Panc1 (cell line): ENCODE measurements around the gene TF. TPM values are rescaled to one million over a fixed set of nuclear protein-coding genes. Genes with fewer than 3 reads are reported as not detected.

Experiments used
- ATAC-seq: fragments of 200-7000 bp; cut with Tn5 transposase; 2 replicates; pipeline ENCODE4 v1.9.1; 2020; ENCODE audit warnings: mild to moderate bottlenecking, moderate library complexity
- BruUV-seq: library from RNA; stranded (reverse); fragments of 400-500 nt; replicated peaks from 2 replicates; lab custom pipeline; 2021; lab: Mats Ljungman, UMichigan
- CTCF ChIA-PET: fragments of 300-600 bp; sonication (Branson Sonifier 250); formaldehyde crosslinking; loops from one replicate; lab custom pipeline; 2022; ENCODE audit warnings: antibody characterized with exemption; lab: Charles Lee
- POLR2A ChIA-PET: fragments of 300-600 bp; sonication (Branson Sonifier 250); formaldehyde crosslinking; loops from one replicate; lab custom pipeline; 2022; ENCODE audit warnings: antibody characterized with exemption; lab: Charles Lee
- DNase-seq: peaks from one replicate; pipeline ENCODE4 v3.0.0-alpha.2; 2010; ENCODE audit warnings: low read depth, low spot score
- H3K27ac ChIP-seq: 2 replicates; pipeline ENCODE4 v1.5.1; 2011; ENCODE audit warnings: mild to moderate bottlenecking, low read length, inconsistent platforms
- H3K27me3 ChIP-seq: fragments of 200-500 bp; sonication (Bioruptor generic); 2 replicates; pipeline ENCODE4 v1.6.0; 2014; ENCODE audit warnings: low read length, inconsistent platforms; ENCODE audit not compliant: control insufficient read depth, insufficient read depth
- H3K36me3 ChIP-seq: fragments of 200-500 bp; sonication (Bioruptor generic); 2 replicates; pipeline ENCODE4 v1.5.1; 2014; ENCODE audit warnings: inconsistent platforms, mild to moderate bottlenecking, low read length, moderate library complexity; ENCODE audit not compliant: control insufficient read depth, insufficient read depth
- H3K4me1 ChIP-seq: 2 replicates; pipeline ENCODE4 v1.5.1; 2011; ENCODE audit warnings: inconsistent platforms, mild to moderate bottlenecking, low read length, moderate library complexity; ENCODE audit not compliant: control insufficient read depth, insufficient read depth
- H3K4me3 ChIP-seq, 2 experiments: 2 replicates each; pipeline ENCODE4 v1.5.1; 2011 to 2012; ENCODE audit warnings: low read depth in 2 of 2, low read length in 2 of 2, mild to moderate bottlenecking in 2 of 2, inconsistent platforms in 1 of 2, moderate library complexity in 1 of 2
- H3K9me3 ChIP-seq: fragments of 200-500 bp; sonication (Bioruptor generic); 2 replicates; pipeline ENCODE4 v1.5.1; 2014; ENCODE audit warnings: low read depth, mild to moderate bottlenecking, inconsistent platforms, low read length, moderate library complexity; ENCODE audit not compliant: control insufficient read depth, insufficient read depth
- CTCF ChIP-seq: fragments of 450-650 bp; IDR thresholded peaks from 2 replicates; pipeline ENCODE4 v1.5.1; 2017; ENCODE audit warnings: mild to moderate bottlenecking
- POLR2AphosphoS5 ChIP-seq: IDR thresholded peaks from 2 replicates; pipeline ENCODE4 v1.6.1; 2012; ENCODE audit warnings: mild to moderate bottlenecking, low read depth, low read length, moderate library complexity
- SIN3A ChIP-seq: IDR thresholded peaks from 2 replicates; pipeline ENCODE4 v1.6.1; 2012; ENCODE audit warnings: low read depth, mild to moderate bottlenecking, low read length, moderate library complexity, borderline replicate concordance; ENCODE audit not compliant: insufficient read depth
- TCF7L2 ChIP-seq: IDR thresholded peaks from 2 replicates; pipeline ENCODE4 v1.6.1; 2011; ENCODE audit warnings: mild to moderate bottlenecking, low read depth, low read length, inconsistent platforms
- in situ Hi-C: cut with HindIII; loops from 2 replicates; pipeline ENCODE4 v1.10.0; 2016; ENCODE audit warnings: low sequenced_read_pairs, low pct_unique_long_range_greater_than_20kb
- intact Hi-C: fragments of 100-400 bp; cut with micrococcal nuclease; formaldehyde crosslinking; loops from one replicate; pipeline ENCODE4 v1.10.0; 2022; ENCODE audit not compliant: unreplicated experiment
- total RNA-seq: library from RNA; stranded (reverse); gene quantifications from one replicate; pipeline ENCODE4 v1.2.1, GENCODE V29; 2021; ENCODE audit not compliant: unreplicated experiment
- TF ChIP-seq, protein P1 (sequence below), 2 experiments: IDR thresholded peaks; 2 replicates each; pipeline ENCODE4 v1.6.1; 2011 to 2012; ENCODE audit warnings: low read depth in 2 of 2, control low read depth in 1 of 2, low read length in 1 of 2, mild to moderate bottlenecking in 1 of 2, moderate library complexity in 1 of 2; ENCODE audit not compliant: insufficient read depth in 1 of 2

The TF gene
- total RNA-seq, 1 experiment from 2014 or later, result 9.5 TPM

GRCh38 chr3:133746712-133747066, 496 bp downstream of the TF start:
- ATAC-seq, result no peak
- in situ Hi-C loops (no loop called here), intact Hi-C loops (no loop called here)
- no peak for TF ChIP-seq CTCF
- TF ChIP-seq SIN3A, result no peak
- TF ChIP-seq POLR2AphosphoS5, result no peak
- TF ChIP-seq, protein P1, sequence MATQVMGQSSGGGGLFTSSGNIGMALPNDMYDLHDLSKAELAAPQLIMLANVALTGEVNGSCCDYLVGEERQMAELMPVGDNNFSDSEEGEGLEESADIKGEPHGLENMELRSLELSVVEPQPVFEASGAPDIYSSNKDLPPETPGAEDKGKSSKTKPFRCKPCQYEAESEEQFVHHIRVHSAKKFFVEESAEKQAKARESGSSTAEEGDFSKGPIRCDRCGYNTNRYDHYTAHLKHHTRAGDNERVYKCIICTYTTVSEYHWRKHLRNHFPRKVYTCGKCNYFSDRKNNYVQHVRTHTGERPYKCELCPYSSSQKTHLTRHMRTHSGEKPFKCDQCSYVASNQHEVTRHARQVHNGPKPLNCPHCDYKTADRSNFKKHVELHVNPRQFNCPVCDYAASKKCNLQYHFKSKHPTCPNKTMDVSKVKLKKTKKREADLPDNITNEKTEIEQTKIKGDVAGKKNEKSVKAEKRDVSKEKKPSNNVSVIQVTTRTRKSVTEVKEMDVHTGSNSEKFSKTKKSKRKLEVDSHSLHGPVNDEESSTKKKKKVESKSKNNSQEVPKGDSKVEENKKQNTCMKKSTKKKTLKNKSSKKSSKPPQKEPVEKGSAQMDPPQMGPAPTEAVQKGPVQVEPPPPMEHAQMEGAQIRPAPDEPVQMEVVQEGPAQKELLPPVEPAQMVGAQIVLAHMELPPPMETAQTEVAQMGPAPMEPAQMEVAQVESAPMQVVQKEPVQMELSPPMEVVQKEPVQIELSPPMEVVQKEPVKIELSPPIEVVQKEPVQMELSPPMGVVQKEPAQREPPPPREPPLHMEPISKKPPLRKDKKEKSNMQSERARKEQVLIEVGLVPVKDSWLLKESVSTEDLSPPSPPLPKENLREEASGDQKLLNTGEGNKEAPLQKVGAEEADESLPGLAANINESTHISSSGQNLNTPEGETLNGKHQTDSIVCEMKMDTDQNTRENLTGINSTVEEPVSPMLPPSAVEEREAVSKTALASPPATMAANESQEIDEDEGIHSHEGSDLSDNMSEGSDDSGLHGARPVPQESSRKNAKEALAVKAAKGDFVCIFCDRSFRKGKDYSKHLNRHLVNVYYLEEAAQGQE (IDR thresholded peaks at IDR 0.05; ENCODE audit: insufficient read depth in 1 of 2, low read depth in 2 of 2, low read length in 1 of 2), result no peak
- no peak for TF ChIP-seq TCF7L2
- ChIA-PET POLR2A (no interaction called here), CTCF (no interaction called here)
- Histone ChIP-seq H3K27me3 (no peaks in the 10 kb centered on the region; the same call in 1 of the 2 replicates), H3K4me3 (no peak overlapping the region), H3K27ac (no peak overlapping the region), H3K4me1 (0 out of 2 replicates have a peak, but pooled peaks cover 9% of the 10 kb centered on the region), H3K9me3 (no peaks in the 10 kb centered on the region), H3K36me3 (no peaks in the 10 kb centered on the region)
- no peak for DNase-seq
- no TSS peak for BruUV-seq

DNA sequence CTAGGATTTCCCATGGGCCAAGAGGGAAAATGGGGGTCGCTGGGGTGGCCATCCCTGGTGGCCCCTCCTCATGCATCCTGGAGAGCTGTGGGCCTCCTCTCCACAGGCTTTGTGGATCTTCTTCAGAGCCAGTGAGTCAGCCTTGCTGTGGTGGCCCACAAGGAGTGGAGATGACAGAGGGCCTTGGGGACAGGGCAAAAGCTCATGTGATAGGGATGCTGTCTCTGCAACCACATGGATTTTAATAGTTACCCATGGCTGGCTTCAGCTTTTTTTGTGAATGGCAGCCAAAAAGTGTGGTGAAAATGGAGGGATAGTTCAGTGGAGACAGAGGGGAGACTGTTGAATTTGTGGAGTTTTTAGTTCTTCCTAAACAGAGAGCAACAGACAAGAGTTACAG, 1.2 kb downstream of the TF start:
- in situ Hi-C loops, result no loop called here
- CTCF ChIA-PET, result no interaction called here
- POLR2A ChIA-PET, result no interaction called here

More for the DNA sequence above, 1.2 kb downstream of the TF start:
- no peaks in the 10 kb centered on the region for H3K36me3 ChIP-seq
- no peaks in the 10 kb centered on the region for H3K9me3 ChIP-seq
- TF ChIP-seq, protein P1 (IDR thresholded peaks at IDR 0.05; ENCODE audit: insufficient read depth in 1 of 2, low read depth in 2 of 2, low read length in 1 of 2), result no peak
- no peak for TF ChIP-seq TCF7L2
- TF ChIP-seq SIN3A, result no peak
- TF ChIP-seq CTCF, result no peak
- no peak for TF ChIP-seq POLR2AphosphoS5
- intact Hi-C loops, result no loop called here
- BruUV-seq, result no TSS peak
- DNase-seq (no peak), ATAC-seq (no peak)
- no peaks in the 10 kb centered on the region for H3K27me3 ChIP-seq
- H3K4me1 ChIP-seq, result 0 out of 2 replicates have a peak, but pooled peaks cover 7% of the 10 kb centered on the region
- no peak overlapping the region for H3K4me3 ChIP-seq
- no peak overlapping the region for H3K27ac ChIP-seq
